Upper lobe of right lung (tissue), 1 donor: ENCODE results near the gene ZIC4. TPM values are rescaled to one million over a fixed set of nuclear protein-coding genes. Genes with fewer than 3 reads are reported as not detected.

Source experiments
- ATAC-seq: fragments of 200-7000 bp; cut with Tn5 transposase; one replicate; pipeline ENCODE4 v1.9.1; 2020; ENCODE audit warnings: mild to moderate bottlenecking, moderate library complexity
- DNase-seq: peaks from one replicate; pipeline ENCODE4 v3.0.0-alpha.2; 2020
- H3K27ac ChIP-seq: fragments of 200-600 bp; one replicate; pipeline ENCODE4 v1.8.0; 2022
- H3K27me3 ChIP-seq: fragments of 200-600 bp; one replicate; pipeline ENCODE4 v1.8.0; 2022; ENCODE audit warnings: mild to moderate bottlenecking
- H3K36me3 ChIP-seq: fragments of 200-600 bp; one replicate; pipeline ENCODE4 v1.8.0; 2022
- H3K4me1 ChIP-seq: fragments of 200-600 bp; one replicate; pipeline ENCODE4 v1.8.0; 2022
- H3K4me3 ChIP-seq: fragments of 200-600 bp; one replicate; pipeline ENCODE4 v1.8.0; 2022; ENCODE audit warnings: mild to moderate bottlenecking
- H3K9me3 ChIP-seq: fragments of 200-600 bp; one replicate; pipeline ENCODE4 v1.8.0; 2022
- intact Hi-C: fragments of 100-400 bp; cut with DNase I; formaldehyde crosslinking; loops from one replicate; pipeline ENCODE4 v1.11.0; 2022
- total RNA-seq: library from RNA; stranded (reverse); fragmentation: NEBNext Ultra II Directional; extraction: Animal tissue kit (Norgen Biotek cat#: 25700); gene quantifications from one replicate; pipeline ENCODE4 v1.2.1, GENCODE V29; 2021
- TF ChIP-seq, protein P1 (sequence below): fragments of 200-600 bp; IDR thresholded peaks from one replicate; pipeline ENCODE4 v1.8.0; 2022; ENCODE audit warnings: antibody characterized with exemption
- donor health status: DM: no; HTN: yes; CAD: no; lungs with severe emphysema.

ZIC4 gene
- total RNA-seq, 1 donor from 2014 or later, result not detected

DNA sequence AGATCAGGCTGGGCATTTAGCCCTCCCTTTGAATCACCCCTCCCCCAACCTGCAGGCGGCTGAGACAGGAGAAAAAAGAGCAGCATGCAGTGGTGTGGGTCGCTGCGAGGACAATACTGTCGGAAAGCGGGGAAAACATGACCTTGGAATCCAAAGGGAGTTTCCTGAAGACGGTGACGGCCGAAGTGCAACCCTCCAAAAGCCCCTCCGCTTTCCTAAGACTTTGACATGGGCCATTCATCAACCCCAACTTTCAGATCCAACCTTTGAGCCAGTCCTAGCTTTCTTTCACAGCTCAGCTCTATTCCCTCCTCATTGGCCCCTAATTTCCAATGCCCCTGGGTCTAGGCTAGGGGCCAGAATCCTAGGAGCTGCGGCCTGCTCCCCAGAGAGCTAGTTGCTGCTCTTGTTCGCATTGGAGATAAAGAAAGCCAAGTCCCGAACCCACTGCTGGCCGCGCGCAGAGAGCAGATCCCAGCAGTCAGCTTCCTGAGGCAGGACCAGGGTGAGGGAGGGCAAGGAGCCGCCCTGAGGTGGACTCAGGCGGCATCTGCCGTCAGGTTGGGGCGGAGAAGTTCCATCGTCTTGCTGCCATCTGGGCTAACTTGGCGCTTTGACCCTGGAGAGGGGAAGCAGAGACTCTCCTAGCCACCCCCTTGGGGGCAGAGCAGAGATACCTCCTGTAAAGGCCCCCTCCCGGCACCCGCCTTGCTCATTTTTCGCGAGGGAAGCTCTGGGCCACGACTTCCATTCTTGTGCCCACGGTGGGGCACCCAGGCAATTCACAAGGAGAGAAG, 914 bp downstream of the ZIC4 start:
- TF ChIP-seq, protein P1, sequence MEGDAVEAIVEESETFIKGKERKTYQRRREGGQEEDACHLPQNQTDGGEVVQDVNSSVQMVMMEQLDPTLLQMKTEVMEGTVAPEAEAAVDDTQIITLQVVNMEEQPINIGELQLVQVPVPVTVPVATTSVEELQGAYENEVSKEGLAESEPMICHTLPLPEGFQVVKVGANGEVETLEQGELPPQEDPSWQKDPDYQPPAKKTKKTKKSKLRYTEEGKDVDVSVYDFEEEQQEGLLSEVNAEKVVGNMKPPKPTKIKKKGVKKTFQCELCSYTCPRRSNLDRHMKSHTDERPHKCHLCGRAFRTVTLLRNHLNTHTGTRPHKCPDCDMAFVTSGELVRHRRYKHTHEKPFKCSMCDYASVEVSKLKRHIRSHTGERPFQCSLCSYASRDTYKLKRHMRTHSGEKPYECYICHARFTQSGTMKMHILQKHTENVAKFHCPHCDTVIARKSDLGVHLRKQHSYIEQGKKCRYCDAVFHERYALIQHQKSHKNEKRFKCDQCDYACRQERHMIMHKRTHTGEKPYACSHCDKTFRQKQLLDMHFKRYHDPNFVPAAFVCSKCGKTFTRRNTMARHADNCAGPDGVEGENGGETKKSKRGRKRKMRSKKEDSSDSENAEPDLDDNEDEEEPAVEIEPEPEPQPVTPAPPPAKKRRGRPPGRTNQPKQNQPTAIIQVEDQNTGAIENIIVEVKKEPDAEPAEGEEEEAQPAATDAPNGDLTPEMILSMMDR, result no peak
- Histone ChIP-seq H3K9me3 (no peaks in the 10 kb centered on the region), H3K27ac (no peak overlapping the region), H3K4me1 (peaks cover 8% of the 10 kb centered on the region), H3K27me3 (peaks cover 89% of the 10 kb centered on the region), H3K36me3 (no peaks in the 10 kb centered on the region), H3K4me3 (no peak overlapping the region)
- DNase-seq (no peak), ATAC-seq (no peak)
- intact Hi-C loops, result no loop called here

DNA sequence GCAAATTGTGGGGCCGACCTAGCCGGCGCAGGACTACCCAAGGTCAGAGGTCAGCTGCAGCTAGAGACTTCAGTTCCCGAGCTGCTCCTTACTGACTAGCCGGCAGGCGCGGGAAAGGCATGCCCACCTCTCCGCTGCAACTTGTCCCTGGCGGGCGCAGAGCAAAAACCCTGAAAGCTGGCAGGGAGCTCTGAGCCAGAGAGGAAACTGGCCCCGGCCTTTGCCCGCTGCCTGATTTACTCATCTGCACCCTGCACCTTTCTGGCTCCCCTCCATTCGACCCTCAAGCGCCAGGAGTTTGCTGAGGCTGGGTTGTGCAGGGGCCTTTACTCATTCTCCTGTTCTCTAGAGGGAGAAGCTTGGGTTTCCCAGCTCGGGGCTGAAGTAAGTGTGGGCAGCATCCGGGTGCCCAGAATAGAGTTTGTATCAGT, 1.5 kb downstream of the ZIC4 start:
- no peak overlapping the region for H3K4me3 ChIP-seq
- H3K9me3 ChIP-seq, result no peaks in the 10 kb centered on the region
- H3K27ac ChIP-seq, result no peak overlapping the region
- DNase-seq (no peak), ATAC-seq (no peak)
- TF ChIP-seq, protein P1, result no peak
- H3K27me3 ChIP-seq, result peaks cover 89% of the 10 kb centered on the region
- intact Hi-C loops, result no loop called here
- H3K4me1 ChIP-seq, result peaks cover 5% of the 10 kb centered on the region
- H3K36me3 ChIP-seq, result no peaks in the 10 kb centered on the region

GRCh38 chr3:147404000-147404799, 2.1 kb downstream of the ZIC4 start:
- H3K27me3 ChIP-seq, result peaks cover 89% of the 10 kb centered on the region
- TF ChIP-seq, protein P1, result no peak
- H3K4me1 ChIP-seq, result peaks cover 5% of the 10 kb centered on the region
- no peak overlapping the region for H3K4me3 ChIP-seq
- no peak for DNase-seq
- ATAC-seq, result no peak
- no peak overlapping the region for H3K27ac ChIP-seq
- intact Hi-C loops, result no loop called here
- no peaks in the 10 kb centered on the region for H3K9me3 ChIP-seq
- no peaks in the 10 kb centered on the region for H3K36me3 ChIP-seq

DNA sequence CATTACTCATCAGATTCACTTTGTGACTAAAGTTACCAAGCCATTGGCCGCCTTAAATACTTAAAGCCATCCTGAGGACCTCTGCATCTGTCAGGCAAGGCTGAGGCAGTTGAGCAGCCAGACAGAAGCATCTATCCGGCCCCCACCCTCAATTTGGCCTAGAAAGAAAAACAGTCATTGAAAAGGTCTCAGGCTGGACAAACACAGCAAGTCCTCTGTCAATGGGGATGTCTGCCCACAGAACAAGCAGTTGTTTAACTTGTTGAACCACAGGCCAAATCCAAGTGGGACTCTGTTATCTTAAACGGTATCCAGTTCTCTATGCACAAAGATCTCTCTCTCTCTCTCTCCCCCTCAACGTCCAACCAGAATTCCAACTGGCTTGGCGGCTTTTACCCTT, 2.8 kb downstream of the ZIC4 start:
- no peaks in the 10 kb centered on the region for H3K4me1 ChIP-seq
- DNase-seq (no peak), ATAC-seq (no peak)
- no peak overlapping the region for H3K4me3 ChIP-seq
- no peaks in the 10 kb centered on the region for H3K36me3 ChIP-seq
- intact Hi-C loops, result no loop called here
- TF ChIP-seq, protein P1, result no peak
- peaks cover 89% of the 10 kb centered on the region for H3K27me3 ChIP-seq
- no peak overlapping the region for H3K27ac ChIP-seq
- no peaks in the 10 kb centered on the region for H3K9me3 ChIP-seq

GRCh38 chr3:147402159-147402558, 4.2 kb downstream of the ZIC4 start:
- no peaks in the 10 kb centered on the region for H3K36me3 ChIP-seq
- DNase-seq (no peak), ATAC-seq (no peak)
- H3K4me1 ChIP-seq, result no peaks in the 10 kb centered on the region
- intact Hi-C loops, result no loop called here
- H3K27ac ChIP-seq, result no peak overlapping the region
- no peak overlapping the region for H3K4me3 ChIP-seq
- TF ChIP-seq, protein P1, result no peak
- peaks cover 89% of the 10 kb centered on the region for H3K27me3 ChIP-seq
- no peaks in the 10 kb centered on the region for H3K9me3 ChIP-seq
